Vagina (tissue), 2 donors: ENCODE results near the gene KRTAP10-5. TPM values are rescaled to one million over a fixed set of nuclear protein-coding genes. Genes with fewer than 3 reads are reported as not detected.

ENCODE experiments used
- DNase-seq, 2 donors: peaks; one replicate each; pipeline ENCODE4 v3.0.0-alpha.2; 2017; ENCODE audit errors: extremely low spot score in 2 of 2
- H3K27ac ChIP-seq: fragments of 200-600 bp; sonication (generic); one replicate; pipeline ENCODE4 v1.5.1; 2019
- H3K27me3 ChIP-seq: fragments of 200-600 bp; sonication (generic); one replicate; pipeline ENCODE4 v1.5.1; 2019
- H3K36me3 ChIP-seq, 2 donors: fragments of 200-600 bp; sonication (generic); one replicate each; pipeline ENCODE4 v1.5.1; 2017 to 2019
- H3K4me1 ChIP-seq: fragments of 200-600 bp; sonication (generic); one replicate; pipeline ENCODE4 v1.5.1; 2019
- H3K4me3 ChIP-seq, 2 donors: fragments of 200-600 bp; sonication (generic); 1 replicate in 1 of 2; 2 replicates in 1 of 2; pipeline ENCODE4 v1.5.1; 2016 to 2019
- H3K9me3 ChIP-seq: fragments of 200-600 bp; sonication (generic); one replicate; pipeline ENCODE4 v1.5.1; 2019
- CTCF ChIP-seq, 3 experiments: fragments of 450-650 bp in 2 of 3; fragments of 200-600 bp in 1 of 3; sonication (generic) in 1 of 3; IDR thresholded peaks; one replicate each; pipeline ENCODE4 v1.5.1; 2017 to 2019; ENCODE audit warnings: antibody characterized with exemption in 3 of 3, mild to moderate bottlenecking in 2 of 3, moderate library complexity in 2 of 3
- POLR2A ChIP-seq, 2 donors: fragments of 450-650 bp; IDR thresholded peaks; one replicate each; pipeline ENCODE4 v1.6.1; 2017; ENCODE audit warnings: antibody characterized with exemption in 2 of 2, mild to moderate bottlenecking in 2 of 2, moderate library complexity in 2 of 2
- POLR2AphosphoS5 ChIP-seq, 2 donors: sonication (generic); formaldehyde crosslinking; IDR thresholded peaks; one replicate each; pipeline ENCODE4 v1.9.0; 2017; ENCODE audit warnings: antibody characterized with exemption in 2 of 2, mild to moderate bottlenecking in 2 of 2, low read depth in 1 of 2; ENCODE audit not compliant: insufficient read depth in 1 of 2
- intact Hi-C: fragments of 100-400 bp; cut with DNase I; formaldehyde crosslinking; loops from one replicate; pipeline ENCODE4 v1.15.1; 2023
- total RNA-seq: library from RNA; depleted of rRNA; stranded (reverse); fragments of >200 nt; gene quantifications from one replicate; pipeline ENCODE4 v1.2.3, GENCODE V29; 2016

KRTAP10-5 gene
- total RNA-seq, 1 donor from 2014 or later = not detected

DNA sequence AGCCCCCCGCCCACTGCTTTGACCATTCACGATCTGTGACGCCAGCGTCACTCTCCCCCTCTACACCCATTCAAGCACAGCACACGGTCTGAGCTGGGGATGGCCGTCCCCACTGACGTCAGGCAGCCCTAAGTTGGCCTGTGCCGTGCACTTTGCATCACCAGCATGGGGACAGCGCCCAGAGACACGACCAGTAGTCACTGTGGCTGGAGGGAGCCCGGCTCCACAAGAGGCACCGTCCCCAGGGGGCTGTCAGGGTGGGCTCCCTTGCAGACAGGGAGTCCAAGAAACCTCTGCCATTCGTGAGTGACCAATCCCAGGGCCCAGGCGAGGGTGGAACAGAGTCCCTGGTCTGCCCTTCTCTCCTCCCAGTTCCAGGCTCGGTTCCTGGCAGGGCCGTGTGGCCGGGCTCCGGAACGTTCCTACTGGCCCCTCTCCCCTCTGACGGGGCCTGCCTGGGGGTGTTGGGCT is 33.8 kb upstream of the KRTAP10-5 start:
- intact Hi-C loops = no loop called here
- Histone ChIP-seq H3K4me1 (no peaks in the 10 kb centered on the region), H3K27me3 (no peaks in the 10 kb centered on the region), H3K9me3 (peaks cover 5% of the 10 kb centered on the region), H3K4me3 (no peak overlapping the region), H3K27ac (no peak overlapping the region), H3K36me3 (no peaks in the 10 kb centered on the region)
- peak; percentile 40 to 81 for DNase-seq
- no peak for TF ChIP-seq CTCF (IDR thresholded peaks at IDR 0.05)
- no peak for TF ChIP-seq POLR2AphosphoS5 (IDR thresholded peaks at IDR 0.05; ENCODE audit: insufficient read depth in 1 of 2, low read depth in 1 of 2)
- TF ChIP-seq POLR2A (IDR thresholded peaks at IDR 0.05) = no peak

DNA sequence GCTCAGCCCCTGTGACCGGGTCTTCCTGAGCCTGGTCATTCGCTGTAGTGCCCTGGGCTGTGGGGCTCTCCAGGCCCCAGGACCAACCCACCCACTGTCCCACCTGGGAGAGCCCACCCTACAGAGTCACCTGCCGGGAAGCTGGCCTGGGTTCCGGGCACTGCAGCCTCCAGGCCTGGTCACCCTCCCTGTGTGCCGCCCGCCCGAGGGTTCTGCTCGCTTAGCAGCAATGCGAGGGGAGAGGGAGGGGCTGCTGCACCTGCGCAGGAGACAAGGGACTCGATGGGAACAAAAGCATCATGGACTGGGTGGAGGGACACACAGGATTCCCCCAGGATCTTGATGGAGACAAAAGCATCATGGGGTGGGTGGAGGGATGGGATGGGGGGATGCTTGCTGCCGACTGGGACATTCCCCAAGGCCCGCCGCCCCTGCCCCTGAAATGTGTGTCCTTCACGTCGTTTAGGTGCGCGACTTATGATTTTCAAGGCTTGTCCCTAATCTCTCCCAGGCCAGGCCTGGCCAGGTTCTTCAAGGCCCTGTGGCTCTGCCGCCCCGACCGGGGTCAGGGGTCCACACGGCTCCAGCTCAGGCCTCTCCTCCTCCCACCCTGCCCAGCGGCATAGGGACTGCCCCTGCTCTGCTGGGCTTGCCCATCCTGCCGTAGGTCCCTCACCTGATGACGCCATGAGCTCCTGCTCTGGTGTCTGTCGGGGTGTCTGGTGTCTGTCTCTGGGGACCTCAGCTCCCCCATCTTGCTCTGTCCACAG is 33.2 kb upstream of the KRTAP10-5 start:
- Histone ChIP-seq H3K4me1 (no peaks in the 10 kb centered on the region), H3K4me3 (no peak overlapping the region), H3K27me3 (no peaks in the 10 kb centered on the region), H3K27ac (no peak overlapping the region), H3K9me3 (peaks cover 5% of the 10 kb centered on the region), H3K36me3 (no peaks in the 10 kb centered on the region)
- intact Hi-C loops = no loop called here
- TF ChIP-seq POLR2A (IDR thresholded peaks at IDR 0.05) (no peak), POLR2AphosphoS5 (IDR thresholded peaks at IDR 0.05; ENCODE audit: insufficient read depth in 1 of 2, low read depth in 1 of 2) (no peak), CTCF (IDR thresholded peaks at IDR 0.05) (no peak)
- peak in 1 of 2 donors; percentile 74 for DNase-seq

GRCh38 chr21:44612669-44613229 is 32.3 kb upstream of the KRTAP10-5 start:
- no peak for TF ChIP-seq CTCF (IDR thresholded peaks at IDR 0.05)
- TF ChIP-seq POLR2A (IDR thresholded peaks at IDR 0.05) = no peak
- no peak for TF ChIP-seq POLR2AphosphoS5 (IDR thresholded peaks at IDR 0.05; ENCODE audit: insufficient read depth in 1 of 2, low read depth in 1 of 2)
- Histone ChIP-seq H3K27me3 (no peaks in the 10 kb centered on the region), H3K36me3 (no peaks in the 10 kb centered on the region), H3K9me3 (peaks cover 5% of the 10 kb centered on the region), H3K4me1 (no peaks in the 10 kb centered on the region), H3K4me3 (no peak overlapping the region), H3K27ac (no peak overlapping the region)
- DNase-seq = peak in 1 of 2 donors; percentile 94
- intact Hi-C loops = no loop called here

DNA sequence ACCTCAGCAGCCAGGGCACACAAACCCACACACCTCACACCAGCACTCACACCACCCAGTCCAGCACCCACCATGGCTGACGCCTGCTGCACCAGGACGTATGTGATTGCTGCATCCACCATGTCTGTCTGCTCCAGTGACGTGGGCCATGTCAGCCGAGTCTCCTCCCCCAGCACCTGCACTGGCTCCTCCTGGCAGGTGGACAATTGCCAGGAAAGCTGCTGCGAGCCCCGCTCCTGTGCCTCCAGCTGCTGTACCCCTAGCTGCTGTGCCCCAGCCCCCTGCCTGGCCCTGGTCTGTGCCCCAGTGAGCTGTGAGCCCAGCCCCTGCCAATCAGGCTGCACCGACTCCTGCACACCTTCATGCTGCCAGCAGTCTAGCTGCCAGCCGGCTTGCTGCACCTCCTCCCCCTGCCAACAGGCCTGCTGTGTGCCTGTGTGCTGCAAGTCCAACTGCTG is 31.7 kb upstream of the KRTAP10-5 start, which contains the start of gene KRTAP10-8:
Gene KRTAP10-8 (plus strand): TSS at position 51 of the 458 bp plus-strand sequence. CDS start 22 bp downstream, at position 73.
- no peaks in the 10 kb centered on the region for H3K36me3 ChIP-seq
- H3K27me3 ChIP-seq = no peaks in the 10 kb centered on the region
- no peak within 1 kb of the TSS for H3K27ac ChIP-seq
- no peak for TF ChIP-seq CTCF (IDR thresholded peaks at IDR 0.05)
- no peak for TF ChIP-seq POLR2A (IDR thresholded peaks at IDR 0.05)
- no peak for TF ChIP-seq POLR2AphosphoS5 (IDR thresholded peaks at IDR 0.05; ENCODE audit: insufficient read depth in 1 of 2, low read depth in 1 of 2)
- no peaks in the 10 kb centered on the region for H3K4me1 ChIP-seq
- intact Hi-C loops = no loop called here
- peak in 1 of 2 donors; percentile 74 for DNase-seq
- peaks cover 5% of the 10 kb centered on the region for H3K9me3 ChIP-seq
- no peak within 1 kb of the TSS for H3K4me3 ChIP-seq
